ENCODE measurements around the gene AHDC1. TPM values are rescaled to one million over a fixed set of nuclear protein-coding genes. Genes with fewer than 3 reads are reported as not detected.
A peak's percentile ranks its signal among the peaks of the same experiment; 100 is the strongest.

The AHDC1 gene
- total and polyA plus RNA-seq, 9 of the 15 experiments (the other 6 are each of a cell fraction or from before 2014, with no cell fraction given), result 0.21 to 36.4 (median 4.7) TPM

- TF ChIP-seq SAFB (IDR thresholded peaks at IDR 0.05; ENCODE audit: borderline replicate concordance, low read depth, low read length), result no peak
- TF ChIP-seq CBFA2T2 (conservative IDR thresholded peaks at IDR 0.05), result peak; percentile 33; the same call in 1 of the 2 replicates
- no peak for TF ChIP-seq POU5F1 (IDR thresholded peaks at IDR 0.05; ENCODE audit: borderline replicate concordance, low read depth, low read length, partially characterized antibody)
Measured at GRCh38 chr1:27607239-27607804, 3.4 kb upstream of the AHDC1 start (continued).

GRCh38 chr1:27606708-27607238, 2.8 kb upstream of the AHDC1 start:
- peaks cover 43 to 44% of the 10 kb centered on the region in 2 experiments for H3K4me1 ChIP-seq (replicated peaks in 1 of 2; ENCODE audit: control insufficient read depth in 2 of 2, insufficient read depth in 2 of 2, low read length in 2 of 2)
- intact Hi-C loops (cut with micrococcal nuclease) (loop anchor here (1.0 to 5.0 kb wide), 8 partner anchors 50 to 504 kb away; partner anchors contain the start of gene GPR3), in situ Hi-C loops (cut with MboI) (loop anchor here (5.0 to 25.0 kb wide), 4 partner anchors 52 to 494 kb away; no protein-coding TSS in a partner anchor)
- H3K9ac ChIP-seq (ENCODE audit: insufficient read depth in 1 of 2, low read depth in 2 of 2, low read length in 2 of 2), result peak overlapping the region in 1 of 2 experiments; percentile 80; a peak in 1 of 4 replicates
- H3K27ac ChIP-seq (ENCODE audit: extremely low read depth, low read depth, low read length), result peak overlapping the region; percentile 35
- peak in 1 of 4 experiments; percentile 47 for DNase-seq (ENCODE audit: extremely low read depth in 1 of 4, low spot score in 3 of 4)
- ChIA-PET POLR2A (interaction anchor here (0.6 to 1.4 kb wide), 14 partner anchors 8 to 300 kb away, joined by 3 to 6 read pairs (median 4); no protein-coding TSS in a partner anchor), CTCF (ENCODE audit: low intra/inter-chr PET ratio) (interaction anchor here (0.8 to 5.2 kb wide), 16 partner anchors 38 to 561 kb away, joined by 3 to 157 read pairs (median 6); partner anchors contain the start of gene GPR3)
- no peak overlapping the region for H3K4me3 ChIP-seq
- H2AFZ ChIP-seq (ENCODE audit: low read depth, low read length), result peak overlapping the region; percentile 66
- no TSS peak for BruUV-seq (replicated peaks)
- H3K9me1 ChIP-seq (ENCODE audit: control insufficient read depth, insufficient read depth, low read length), result peaks cover 3% of the 10 kb centered on the region
- 62% methylated on average over 3 of the region's 3 CpGs for WGBS (ENCODE audit: insufficient coverage, low coverage, missing lambda C conversion rate)
- peaks cover 9% of the 10 kb centered on the region; the same call in 1 of the 2 replicates for H4K20me1 ChIP-seq (replicated peaks; ENCODE audit: control insufficient read depth, insufficient read depth, low read length)
- H3K27me3 ChIP-seq (ENCODE audit: control insufficient read depth in 2 of 2, insufficient read depth in 2 of 2, low read length in 2 of 2), result peaks cover 9 to 20% of the 10 kb centered on the region in 2 experiments; a peak in 3 of 5 replicates
- H3K9me3 ChIP-seq (replicated peaks; ENCODE audit: control insufficient read depth, insufficient read depth, low read depth, low read length), result no peaks in the 10 kb centered on the region
- H3K36me3 ChIP-seq (ENCODE audit: control insufficient read depth, insufficient read depth, low read length), result no peaks in the 10 kb centered on the region
- H3K79me2 ChIP-seq (ENCODE audit: control insufficient read depth, insufficient read depth, low read length), result peaks cover 21% of the 10 kb centered on the region
- FAIRE-seq, result no peak
- ATAC-seq, result no peak
- peak overlapping the region; percentile 40; the same call in 1 of the 2 replicates for H3K4me2 ChIP-seq (ENCODE audit: insufficient read depth, low read length)
- TF ChIP-seq FOSL1 (tag; conservative IDR thresholded peaks at IDR 0.05), result peak; percentile 62
- no peak for TF ChIP-seq ATF1 (CRISPR knock-in tag; IDR thresholded peaks at IDR 0.05)
- TF ChIP-seq ATF1 (tag; IDR thresholded peaks at IDR 0.05), result 0 out of 2 replicates have a peak, but pooled peaks have one; percentile 0
- peak; percentile 50; the same call in 1 of the 2 replicates for TF ChIP-seq ZFX (CRISPR knock-in tag; IDR thresholded peaks at IDR 0.05)
- TF ChIP-seq ATF6 (CRISPR knock-in tag; IDR thresholded peaks at IDR 0.05), result 0 out of 2 replicates have a peak, but pooled peaks have one; percentile 62
- no peak for TF ChIP-seq MIER1 (IDR thresholded peaks at IDR 0.05; ENCODE audit: low read depth)
- 0 out of 4 replicates have a peak, but pooled peaks of 1 of the 2 experiments have one; percentile 27 for TF ChIP-seq UBTF (IDR thresholded peaks at IDR 0.05; ENCODE audit: borderline replicate concordance in 1 of 2, low read depth in 2 of 2, low read length in 2 of 2)
- no peak for TF ChIP-seq JUN (IDR thresholded peaks at IDR 0.05; ENCODE audit: borderline replicate concordance, low read depth, low read length)
- 0 out of 2 replicates have a peak, but pooled peaks have one; percentile 28 for TF ChIP-seq JUN (CRISPR knock-in tag; IDR thresholded peaks at IDR 0.05; ENCODE audit: borderline replicate concordance)
- 0 out of 4 replicates have a peak, but pooled peaks of 1 of the 2 experiments have one; percentile 27 for TF ChIP-seq TEAD1 (CRISPR knock-in tag; IDR thresholded peaks at IDR 0.05)

Measured in K562 (cell line).